Measurements from ENCODE around the gene NUCKS1.

NUCKS1 gene

DNA sequence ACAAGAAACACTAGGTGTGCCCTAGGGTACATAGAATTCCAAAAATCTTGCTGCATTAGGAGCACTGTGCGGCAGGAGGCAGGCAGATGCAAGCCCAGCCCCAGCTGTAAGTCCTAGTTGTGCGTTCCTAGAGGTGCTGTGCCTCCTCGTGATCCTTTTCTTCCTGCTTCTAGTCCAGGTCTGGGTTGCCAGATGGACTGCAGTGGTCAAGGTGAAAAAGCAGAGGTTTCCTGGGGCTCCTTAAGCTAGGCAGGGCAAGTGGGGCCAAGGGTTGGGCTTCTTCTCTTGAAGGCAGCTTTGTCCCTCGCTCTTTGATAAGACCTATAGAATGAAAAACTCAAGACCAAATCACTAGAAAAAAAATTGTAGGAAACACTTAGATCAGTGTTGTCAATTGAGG is 48.1 kb downstream of the NUCKS1 start:
- 0 out of 2 replicates have a peak, but pooled peaks cover 5% of the 10 kb centered on the region for H3K36me3 ChIP-seq (ENCODE audit: low read depth)
- no peaks in the 10 kb centered on the region for H3K27me3 ChIP-seq (ENCODE audit: insufficient read depth, poor library complexity, severe bottlenecking)
- TF ChIP-seq, protein P1, sequence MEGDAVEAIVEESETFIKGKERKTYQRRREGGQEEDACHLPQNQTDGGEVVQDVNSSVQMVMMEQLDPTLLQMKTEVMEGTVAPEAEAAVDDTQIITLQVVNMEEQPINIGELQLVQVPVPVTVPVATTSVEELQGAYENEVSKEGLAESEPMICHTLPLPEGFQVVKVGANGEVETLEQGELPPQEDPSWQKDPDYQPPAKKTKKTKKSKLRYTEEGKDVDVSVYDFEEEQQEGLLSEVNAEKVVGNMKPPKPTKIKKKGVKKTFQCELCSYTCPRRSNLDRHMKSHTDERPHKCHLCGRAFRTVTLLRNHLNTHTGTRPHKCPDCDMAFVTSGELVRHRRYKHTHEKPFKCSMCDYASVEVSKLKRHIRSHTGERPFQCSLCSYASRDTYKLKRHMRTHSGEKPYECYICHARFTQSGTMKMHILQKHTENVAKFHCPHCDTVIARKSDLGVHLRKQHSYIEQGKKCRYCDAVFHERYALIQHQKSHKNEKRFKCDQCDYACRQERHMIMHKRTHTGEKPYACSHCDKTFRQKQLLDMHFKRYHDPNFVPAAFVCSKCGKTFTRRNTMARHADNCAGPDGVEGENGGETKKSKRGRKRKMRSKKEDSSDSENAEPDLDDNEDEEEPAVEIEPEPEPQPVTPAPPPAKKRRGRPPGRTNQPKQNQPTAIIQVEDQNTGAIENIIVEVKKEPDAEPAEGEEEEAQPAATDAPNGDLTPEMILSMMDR (IDR thresholded peaks at IDR 0.05; ENCODE audit: poor library complexity, severe bottlenecking) = no peak
- ATAC-seq (ENCODE audit: low read depth) = no peak
- DNase-seq (ENCODE audit: low spot score) = no peak
- no peak overlapping the region for H3K4me3 ChIP-seq (ENCODE audit: severe bottlenecking)
- H3K27ac ChIP-seq (ENCODE audit: poor library complexity, severe bottlenecking) = no peak overlapping the region
- H3K4me1 ChIP-seq (ENCODE audit: insufficient read depth, poor library complexity, severe bottlenecking) = no peaks in the 10 kb centered on the region
- H3K9me3 ChIP-seq (ENCODE audit: severe bottlenecking) = no peaks in the 10 kb centered on the region

DNA sequence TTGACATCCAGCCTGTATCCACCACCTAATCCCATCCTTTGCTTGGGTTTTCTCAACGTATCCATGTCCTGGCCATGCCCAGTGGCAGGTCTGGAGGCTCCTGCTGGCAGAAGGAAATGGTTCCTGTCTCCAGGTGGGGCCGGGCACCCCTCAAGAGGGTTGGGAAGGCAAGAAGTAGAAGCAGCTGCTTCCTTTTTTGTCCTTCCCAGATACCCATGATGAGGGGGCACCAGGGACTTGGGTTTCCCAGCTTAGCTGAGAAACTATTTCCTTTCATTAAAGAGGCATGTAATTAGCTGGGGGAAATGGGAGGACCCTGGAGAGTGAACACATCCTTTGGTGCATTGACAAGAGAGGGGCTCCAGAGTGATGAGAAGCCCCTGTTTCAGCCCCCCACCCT is 48.6 kb downstream of the NUCKS1 start:
- Histone ChIP-seq H3K27me3 (ENCODE audit: insufficient read depth, poor library complexity, severe bottlenecking) (no peaks in the 10 kb centered on the region), H3K4me3 (ENCODE audit: severe bottlenecking) (no peak overlapping the region), H3K36me3 (ENCODE audit: low read depth) (0 out of 2 replicates have a peak, but pooled peaks cover under 1% of the 10 kb centered on the region), H3K27ac (ENCODE audit: poor library complexity, severe bottlenecking) (no peak overlapping the region), H3K9me3 (ENCODE audit: severe bottlenecking) (no peaks in the 10 kb centered on the region), H3K4me1 (ENCODE audit: insufficient read depth, poor library complexity, severe bottlenecking) (no peaks in the 10 kb centered on the region)
- ATAC-seq (ENCODE audit: low read depth) (no peak), DNase-seq (ENCODE audit: low spot score) (no peak)
- TF ChIP-seq, protein P1 (IDR thresholded peaks at IDR 0.05; ENCODE audit: poor library complexity, severe bottlenecking) = no peak

DNA sequence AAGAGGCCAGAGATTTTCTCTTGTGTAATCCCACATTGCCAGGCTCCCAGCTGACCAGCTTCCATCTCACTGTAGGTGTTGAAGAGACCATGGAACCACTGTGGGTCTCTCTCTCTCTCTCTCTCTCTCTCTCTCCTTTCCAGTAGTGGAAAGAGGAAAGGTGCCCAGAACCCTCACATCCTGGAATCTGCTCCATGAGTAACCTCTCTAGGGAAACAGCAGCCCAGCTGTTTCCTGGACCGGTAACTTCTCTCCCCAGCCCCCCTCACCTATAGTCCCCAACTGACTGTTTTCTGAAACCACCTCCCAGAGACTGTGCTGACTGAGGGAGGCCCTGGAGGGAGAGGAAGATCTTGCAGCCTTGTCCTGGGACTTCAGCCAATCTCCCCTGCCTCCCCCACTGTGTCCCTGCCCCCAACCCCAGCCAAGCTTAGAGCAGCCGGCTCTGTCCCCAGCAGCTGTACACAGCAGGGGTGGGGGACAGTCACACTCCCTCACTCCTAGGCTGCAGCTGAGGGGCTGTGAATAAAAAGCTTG is 49.0 kb downstream of the NUCKS1 start:
- no peaks in the 10 kb centered on the region for H3K9me3 ChIP-seq (ENCODE audit: severe bottlenecking)
- H3K27me3 ChIP-seq (ENCODE audit: insufficient read depth, poor library complexity, severe bottlenecking) = no peaks in the 10 kb centered on the region
- H3K27ac ChIP-seq (ENCODE audit: poor library complexity, severe bottlenecking) = no peak overlapping the region
- no peaks in the 10 kb centered on the region for H3K36me3 ChIP-seq (ENCODE audit: low read depth)
- H3K4me3 ChIP-seq (ENCODE audit: severe bottlenecking) = no peak overlapping the region
- no peaks in the 10 kb centered on the region for H3K4me1 ChIP-seq (ENCODE audit: insufficient read depth, poor library complexity, severe bottlenecking)
- TF ChIP-seq, protein P1 (IDR thresholded peaks at IDR 0.05; ENCODE audit: poor library complexity, severe bottlenecking) = no peak
- DNase-seq (ENCODE audit: low spot score) = no peak
- ATAC-seq (ENCODE audit: low read depth) = peak; percentile 30; the same call in 2 of the 3 replicates

DNA sequence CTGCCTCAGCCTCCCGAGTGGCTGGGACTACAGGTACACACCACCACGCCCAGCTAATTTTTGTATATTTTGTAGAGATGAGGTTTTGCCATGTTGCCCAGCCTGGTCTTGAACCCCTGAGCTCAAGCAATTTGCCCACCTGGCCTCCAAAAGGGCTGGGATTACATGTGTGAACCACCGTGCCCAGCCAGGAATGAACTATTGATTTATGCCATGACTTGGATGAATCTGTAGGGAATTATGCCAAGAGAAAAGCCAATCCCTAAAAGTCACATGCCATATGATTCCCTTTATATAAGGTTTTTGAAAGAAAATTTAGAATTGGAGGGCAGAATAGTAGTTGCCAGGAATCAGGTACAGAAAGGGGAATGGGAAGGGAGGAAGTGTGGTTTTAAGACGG is 50.6 kb downstream of the NUCKS1 start:
- no peaks in the 10 kb centered on the region for H3K9me3 ChIP-seq (ENCODE audit: severe bottlenecking)
- TF ChIP-seq, protein P1 (IDR thresholded peaks at IDR 0.05; ENCODE audit: poor library complexity, severe bottlenecking) = no peak
- DNase-seq (ENCODE audit: low spot score) (no peak), ATAC-seq (ENCODE audit: low read depth) (no peak)
- H3K27me3 ChIP-seq (ENCODE audit: insufficient read depth, poor library complexity, severe bottlenecking) = no peaks in the 10 kb centered on the region
- no peaks in the 10 kb centered on the region for H3K36me3 ChIP-seq (ENCODE audit: low read depth)
- no peaks in the 10 kb centered on the region for H3K4me1 ChIP-seq (ENCODE audit: insufficient read depth, poor library complexity, severe bottlenecking)
- H3K27ac ChIP-seq (ENCODE audit: poor library complexity, severe bottlenecking) = no peak overlapping the region
- H3K4me3 ChIP-seq (ENCODE audit: severe bottlenecking) = no peak overlapping the region

DNA sequence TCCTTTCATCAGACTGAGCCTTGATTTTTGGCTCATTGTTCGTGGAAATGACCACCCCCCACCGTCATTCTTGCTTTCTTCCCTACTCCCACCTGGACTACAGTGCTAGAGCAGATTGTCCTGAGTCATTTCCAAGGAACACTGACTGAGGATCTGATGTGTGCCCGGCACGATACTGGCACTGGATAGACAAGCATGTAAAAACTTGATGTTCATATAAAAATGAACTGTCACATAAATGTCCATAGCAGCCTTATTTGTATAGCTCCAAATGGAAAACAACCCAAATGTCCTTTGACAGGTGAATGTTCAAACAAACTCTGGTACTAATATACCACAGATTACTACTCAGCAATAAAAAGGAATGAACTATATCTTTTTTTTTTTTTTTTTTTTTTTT is 51.1 kb downstream of the NUCKS1 start:
- ATAC-seq (ENCODE audit: low read depth) = no peak
- Histone ChIP-seq H3K27me3 (ENCODE audit: insufficient read depth, poor library complexity, severe bottlenecking) (no peaks in the 10 kb centered on the region), H3K36me3 (ENCODE audit: low read depth) (no peaks in the 10 kb centered on the region), H3K4me1 (ENCODE audit: insufficient read depth, poor library complexity, severe bottlenecking) (no peaks in the 10 kb centered on the region), H3K4me3 (ENCODE audit: severe bottlenecking) (no peak overlapping the region), H3K9me3 (ENCODE audit: severe bottlenecking) (no peaks in the 10 kb centered on the region), H3K27ac (ENCODE audit: poor library complexity, severe bottlenecking) (no peak overlapping the region)
- no peak for DNase-seq (ENCODE audit: low spot score)
- TF ChIP-seq, protein P1 (IDR thresholded peaks at IDR 0.05; ENCODE audit: poor library complexity, severe bottlenecking) = no peak
